AG04450 (cell line): Measurements from ENCODE around the gene SKIC2. TPM values are rescaled to one million over a fixed set of nuclear protein-coding genes. Genes with fewer than 3 reads are reported as not detected.

ENCODE experiments used
- CTCF ChIA-PET: fragments of 300-600, 350-600 bp; formaldehyde crosslinking; extraction: SDS; loops from one replicate; lab custom pipeline; 2022; ENCODE audit warnings: antibody characterized with exemption, inconsistent platforms; lab: Charles Lee
- POLR2A ChIA-PET: fragments of 350-600 bp; formaldehyde crosslinking; extraction: SDS; loops from one replicate; lab custom pipeline; 2021; ENCODE audit warnings: antibody characterized with exemption, inconsistent platforms; lab: Yijun Ruan, JAX
- DNase-seq: peaks from one replicate; pipeline ENCODE4 v3.0.0-alpha.2; 2011; ENCODE audit warnings: low read depth, low spot score
- H3K27ac ChIP-seq: one replicate; pipeline ENCODE4 v1.5.1; 2012; ENCODE audit warnings: low read depth, low read length, control low read depth
- H3K27me3 ChIP-seq: one replicate; pipeline ENCODE4 v1.6.0; 2012; ENCODE audit warnings: low read length; ENCODE audit not compliant: control insufficient read depth, insufficient read depth
- H3K4me3 ChIP-seq: 2 replicates; pipeline ENCODE4 v1.5.1; 2011; ENCODE audit warnings: mild to moderate bottlenecking, low read depth, low read length, control low read depth
- H3K9me3 ChIP-seq: 2 replicates; pipeline ENCODE4 v1.5.1; 2012; ENCODE audit warnings: low read length; ENCODE audit not compliant: control insufficient read depth, insufficient read depth
- polyA plus RNA-seq: library from polyadenylated mRNA; depleted of rRNA; stranded (reverse); fragments of >200 nt; gene quantifications from 2 replicates; pipeline ENCODE4 v1.2.3, GENCODE V29; 2011
- TF ChIP-seq, protein P1 (sequence below): IDR thresholded peaks from 2 replicates; pipeline ENCODE4 v1.5.1; 2011; ENCODE audit warnings: low read depth, low read length, control low read depth, inconsistent platforms

SKIC2 gene
- polyA plus RNA-seq, 1 experiment: 26.0 TPM

DNA sequence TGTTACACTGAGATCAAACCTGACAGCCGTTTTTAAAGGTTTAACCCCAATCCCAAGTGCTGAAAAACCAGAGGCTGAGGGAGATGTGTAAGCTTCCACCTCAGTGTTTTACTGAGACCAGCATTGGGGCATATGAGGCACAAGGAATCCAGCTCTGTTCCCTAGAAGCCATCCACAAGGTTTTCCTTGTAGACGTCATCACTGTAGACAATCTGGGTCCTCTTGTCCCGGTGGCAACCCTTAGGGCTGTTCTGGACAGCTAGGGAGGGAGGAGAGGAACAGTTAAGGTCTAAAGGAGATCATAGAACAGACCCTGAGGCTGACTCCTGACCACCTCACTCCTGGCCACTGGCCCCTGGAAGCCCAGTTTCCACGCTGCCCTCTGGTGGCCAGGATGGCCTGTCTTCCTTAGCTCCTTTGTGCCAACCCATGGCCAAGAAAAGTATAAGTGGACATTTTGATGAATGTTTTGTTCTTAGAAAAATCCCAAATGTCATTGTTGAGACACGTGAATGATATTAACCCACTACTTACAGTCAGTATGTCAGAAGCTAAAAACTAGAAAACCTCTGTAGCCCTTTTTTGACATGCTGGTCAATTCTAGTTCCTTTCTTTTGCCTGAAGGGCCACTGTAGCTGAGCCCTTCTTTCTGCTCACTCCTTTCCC is 6.7 kb upstream of the SKIC2 start:
- Histone ChIP-seq H3K27me3 (no peaks in the 10 kb centered on the region), H3K9me3 (no peaks in the 10 kb centered on the region; the same call in 1 of the 2 replicates), H3K27ac (no peak overlapping the region), H3K4me3 (no peak overlapping the region)
- DNase-seq: peak; percentile 30
- TF ChIP-seq, protein P1, sequence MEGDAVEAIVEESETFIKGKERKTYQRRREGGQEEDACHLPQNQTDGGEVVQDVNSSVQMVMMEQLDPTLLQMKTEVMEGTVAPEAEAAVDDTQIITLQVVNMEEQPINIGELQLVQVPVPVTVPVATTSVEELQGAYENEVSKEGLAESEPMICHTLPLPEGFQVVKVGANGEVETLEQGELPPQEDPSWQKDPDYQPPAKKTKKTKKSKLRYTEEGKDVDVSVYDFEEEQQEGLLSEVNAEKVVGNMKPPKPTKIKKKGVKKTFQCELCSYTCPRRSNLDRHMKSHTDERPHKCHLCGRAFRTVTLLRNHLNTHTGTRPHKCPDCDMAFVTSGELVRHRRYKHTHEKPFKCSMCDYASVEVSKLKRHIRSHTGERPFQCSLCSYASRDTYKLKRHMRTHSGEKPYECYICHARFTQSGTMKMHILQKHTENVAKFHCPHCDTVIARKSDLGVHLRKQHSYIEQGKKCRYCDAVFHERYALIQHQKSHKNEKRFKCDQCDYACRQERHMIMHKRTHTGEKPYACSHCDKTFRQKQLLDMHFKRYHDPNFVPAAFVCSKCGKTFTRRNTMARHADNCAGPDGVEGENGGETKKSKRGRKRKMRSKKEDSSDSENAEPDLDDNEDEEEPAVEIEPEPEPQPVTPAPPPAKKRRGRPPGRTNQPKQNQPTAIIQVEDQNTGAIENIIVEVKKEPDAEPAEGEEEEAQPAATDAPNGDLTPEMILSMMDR: peak; percentile 87
- ChIA-PET POLR2A (interaction anchor here (0.8 to 1.3 kb wide), 3 partner anchors 20 to 55 kb away, joined by 3 to 5 read pairs (median 3); partner anchors contain the start of genes DXO and EHMT2), CTCF (interaction anchor here (0.5 to 3.3 kb wide), 30 partner anchors 9 to 364 kb away, joined by 3 to 44 read pairs (median 5); partner anchors contain the start of genes DDAH2, DXO, EHMT2 and GPANK1)

DNA sequence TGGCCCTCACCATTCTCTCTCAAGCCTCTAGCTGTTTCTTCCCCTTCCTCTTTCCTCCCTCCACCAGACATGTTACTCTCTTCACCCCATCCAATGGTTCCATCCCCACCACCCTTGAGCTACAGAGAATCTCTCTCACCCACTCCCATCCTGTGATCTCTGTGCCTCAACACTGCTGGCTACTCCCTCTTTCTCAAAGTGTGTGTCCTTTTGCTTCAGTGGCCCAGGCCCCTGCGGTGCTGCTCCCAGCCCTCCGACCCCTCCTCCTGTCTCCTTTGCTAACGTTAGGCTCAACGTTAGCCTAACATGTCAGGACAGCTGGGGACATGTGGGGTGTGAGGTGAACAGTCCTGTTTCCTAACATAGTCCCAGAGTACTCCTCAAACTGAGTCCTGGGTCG is 6.1 kb upstream of the SKIC2 start:
- no peaks in the 10 kb centered on the region for H3K9me3 ChIP-seq
- H3K27ac ChIP-seq: no peak overlapping the region
- no peak overlapping the region for H3K4me3 ChIP-seq
- DNase-seq: no peak
- no peaks in the 10 kb centered on the region for H3K27me3 ChIP-seq
- TF ChIP-seq, protein P1: no peak
- ChIA-PET CTCF (interaction anchor here (0.5 to 3.3 kb wide), 27 partner anchors 9 to 364 kb away, joined by 3 to 44 read pairs (median 5); partner anchors contain the start of genes DXO, EHMT2, GPANK1 and LY6G5C), POLR2A (interaction anchor here (0.6 to 1.3 kb wide), 4 partner anchors 19 to 117 kb away, joined by 3 to 5 read pairs (median 3); partner anchors contain the start of genes DXO and EHMT2)

DNA sequence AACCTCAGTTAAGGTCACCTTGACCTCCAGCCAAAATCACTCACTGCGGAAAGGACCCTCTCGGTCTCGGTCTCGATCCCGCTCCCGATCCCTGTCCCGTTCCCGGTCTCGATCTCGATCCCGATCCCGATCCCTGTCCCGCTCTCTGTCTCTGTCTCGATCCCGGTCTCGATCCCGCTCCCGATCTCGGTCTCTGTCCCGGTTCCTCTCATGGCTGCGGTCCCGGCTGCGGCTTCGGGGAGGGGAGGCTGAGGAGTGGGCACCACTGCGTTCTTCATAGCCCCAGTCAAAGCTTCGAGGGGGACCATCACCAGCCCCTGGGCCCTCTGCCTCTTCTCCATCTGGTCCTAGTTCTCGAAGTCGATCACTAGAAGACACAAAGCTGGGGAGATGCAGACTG is 4.5 kb upstream of the SKIC2 start:
- Histone ChIP-seq H3K9me3 (no peaks in the 10 kb centered on the region), H3K27me3 (no peaks in the 10 kb centered on the region), H3K27ac (no peak overlapping the region), H3K4me3 (no peak overlapping the region)
- ChIA-PET CTCF (no interaction called here), POLR2A (no interaction called here)
- DNase-seq: no peak
- TF ChIP-seq, protein P1: no peak

GRCh38 chr6:31956796-31957195 is 2.2 kb upstream of the SKIC2 start:
- ChIA-PET POLR2A (no interaction called here), CTCF (no interaction called here)
- TF ChIP-seq, protein P1: no peak
- Histone ChIP-seq H3K27ac (no peak overlapping the region), H3K4me3 (no peak overlapping the region), H3K27me3 (no peaks in the 10 kb centered on the region), H3K9me3 (no peaks in the 10 kb centered on the region)
- no peak for DNase-seq

GRCh38 chr6:31958412-31958740 is 599 bp upstream of the SKIC2 start:
- CTCF ChIA-PET: interaction anchor here (1.5 to 1.6 kb wide), 2 partner anchors 9 to 69 kb away, joined by 4 to 8 read pairs; no protein-coding TSS in a partner anchor
- POLR2A ChIA-PET: interaction anchor here (0.6 to 2.5 kb wide), 4 partner anchors 13 to 61 kb away, joined by 3 to 10 read pairs (median 4); partner anchors contain the start of genes DXO and EHMT2

More at GRCh38 chr6:31958412-31958740, 599 bp upstream of the SKIC2 start:
- peak overlapping the region; percentile 52 for H3K27ac ChIP-seq
- DNase-seq: no peak
- no peaks in the 10 kb centered on the region for H3K9me3 ChIP-seq
- TF ChIP-seq, protein P1: no peak
- peak overlapping the region; percentile 100 for H3K4me3 ChIP-seq
- H3K27me3 ChIP-seq: no peaks in the 10 kb centered on the region
